ENCODE results near the gene CLP1.

GRCh38 chr11:57637626-57638004 is 19.9 kb upstream of the CLP1 start:
- TF ChIP-seq CEBPB (IDR thresholded peaks at IDR 0.05) (no peak), EGR1 (IDR thresholded peaks at IDR 0.05) (no peak), EP300 (IDR thresholded peaks at IDR 0.05; ENCODE audit: borderline replicate concordance) (no peak), YY1 (IDR thresholded peaks at IDR 0.05; ENCODE audit: low read depth) (no peak), TEAD4 (IDR thresholded peaks at IDR 0.05) (no peak), TAF1 (IDR thresholded peaks at IDR 0.05; ENCODE audit: low read depth) (no peak), REST (IDR thresholded peaks at IDR 0.05; ENCODE audit: low read depth) (no peak), CREB1 (IDR thresholded peaks at IDR 0.05; ENCODE audit: low read depth) (no peak), NFIC (IDR thresholded peaks at IDR 0.05) (no peak), MAX (IDR thresholded peaks at IDR 0.05) (no peak), RAD21 (IDR thresholded peaks at IDR 0.05; ENCODE audit: low read depth) (no peak)
